GM19463 (cell line): ENCODE measurements around the gene PDP2.
"Not testable (repeated sequence)": the region's sequence is repeated elsewhere in the genome, so short reads cannot be mapped to it uniquely, and the experiment has no call there.

ENCODE experiments used
- ATAC-seq: cut with Tn5 transposase; IDR thresholded peaks from one replicate; pipeline ENCODE4 v1.9.1; 2021; ENCODE audit warnings: mild to moderate bottlenecking, moderate library complexity; ENCODE audit not compliant: unreplicated experiment

The PDP2 gene

DNA sequence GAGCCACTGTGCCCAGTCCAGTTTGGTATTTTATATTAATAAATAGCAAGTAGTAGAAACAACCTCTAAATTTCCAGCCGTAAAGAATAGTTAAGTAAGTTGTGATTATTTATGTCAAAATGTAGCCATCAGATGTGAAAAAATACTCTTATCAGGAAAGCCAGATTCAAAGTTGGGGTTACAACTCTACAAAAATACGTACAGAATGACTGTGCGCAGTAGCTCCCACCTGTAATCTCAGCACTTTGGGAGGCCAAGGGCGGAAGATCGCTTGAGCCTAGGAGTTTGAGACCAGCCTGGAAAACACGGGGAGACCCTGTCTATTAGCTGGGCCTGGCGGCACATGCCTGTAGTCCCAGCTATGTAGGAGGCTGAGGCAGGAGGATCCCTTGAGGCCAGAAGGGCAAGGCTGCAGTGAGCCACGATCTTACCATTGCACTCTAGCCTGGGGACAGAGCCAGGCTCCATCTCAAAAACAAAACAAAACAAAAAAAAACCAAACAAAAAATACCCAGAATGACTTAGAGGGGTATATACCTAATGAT lies 1.7 kb downstream of the PDP2 start:
- ATAC-seq: no peak

DNA sequence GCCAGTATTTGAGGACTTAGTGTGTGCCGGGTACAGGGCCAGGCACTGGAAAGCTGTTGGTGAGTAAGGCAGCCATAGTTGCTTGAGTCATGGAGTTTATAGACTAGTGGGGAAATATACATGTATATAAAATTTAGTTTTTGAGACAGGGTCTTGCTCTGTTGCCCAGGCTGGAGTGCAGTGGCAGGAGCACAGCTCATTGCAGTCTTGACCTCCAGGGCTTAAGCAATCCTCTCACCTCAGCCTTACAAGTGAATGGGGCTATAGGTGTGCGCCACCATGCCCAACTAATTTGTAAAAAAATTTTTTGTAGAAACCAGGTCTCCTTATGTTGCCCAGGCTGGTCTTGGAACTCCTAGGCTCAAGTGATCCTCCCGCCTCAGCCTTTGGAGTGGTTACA lies 2.4 kb downstream of the PDP2 start:
- no peak for ATAC-seq

DNA sequence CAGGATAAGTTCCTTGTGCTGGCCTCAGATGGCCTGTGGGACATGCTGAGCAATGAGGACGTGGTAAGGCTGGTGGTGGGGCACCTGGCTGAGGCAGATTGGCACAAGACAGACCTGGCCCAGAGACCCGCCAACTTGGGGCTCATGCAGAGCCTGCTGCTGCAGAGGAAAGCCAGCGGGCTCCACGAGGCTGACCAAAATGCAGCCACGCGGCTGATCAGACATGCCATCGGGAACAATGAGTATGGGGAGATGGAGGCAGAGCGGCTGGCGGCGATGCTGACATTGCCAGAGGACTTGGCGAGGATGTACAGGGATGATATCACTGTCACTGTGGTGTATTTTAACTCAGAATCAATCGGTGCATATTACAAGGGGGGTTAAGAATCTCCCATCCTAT lies 5.2 kb downstream of the PDP2 start:
- ATAC-seq: no peak

DNA sequence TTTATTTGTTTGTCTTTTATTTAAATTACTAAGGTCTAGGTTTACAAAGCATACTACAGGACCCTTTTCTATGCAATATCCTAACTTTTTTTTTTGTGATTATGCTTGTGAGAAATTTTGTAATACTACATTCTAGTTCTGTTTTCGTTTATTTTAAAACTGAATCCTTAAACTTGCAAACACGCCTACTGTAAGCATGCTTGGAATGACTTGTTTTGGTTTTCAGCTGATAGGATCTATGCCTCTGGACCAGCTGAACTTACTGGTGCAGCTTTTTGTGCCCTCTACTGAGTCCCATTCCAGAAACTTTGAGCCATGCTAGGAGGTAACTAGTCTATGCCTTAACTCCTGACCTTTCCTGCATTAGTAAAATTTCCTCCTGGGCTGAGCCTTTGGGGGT lies 6.0 kb downstream of the PDP2 start:
- no peak for ATAC-seq

DNA sequence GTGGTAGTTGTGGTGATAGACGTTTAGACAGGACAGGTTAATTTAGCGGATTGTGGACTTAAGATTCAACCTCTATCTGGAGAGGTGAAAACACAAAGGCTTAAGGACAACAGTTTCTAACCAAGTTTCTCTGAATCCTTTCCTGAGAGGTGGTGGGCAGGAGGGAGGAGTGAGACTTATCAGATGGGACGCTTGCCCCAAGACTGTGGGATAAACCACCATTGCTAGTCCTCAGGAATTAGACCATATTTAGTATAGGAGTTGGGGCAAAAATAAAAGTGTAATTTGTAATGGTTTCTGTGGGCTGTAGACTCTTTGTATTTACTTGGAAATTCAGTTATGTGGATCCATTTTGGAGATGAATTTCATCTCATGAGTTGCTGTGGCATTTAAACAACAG lies 6.6 kb downstream of the PDP2 start:
- no peak for ATAC-seq

DNA sequence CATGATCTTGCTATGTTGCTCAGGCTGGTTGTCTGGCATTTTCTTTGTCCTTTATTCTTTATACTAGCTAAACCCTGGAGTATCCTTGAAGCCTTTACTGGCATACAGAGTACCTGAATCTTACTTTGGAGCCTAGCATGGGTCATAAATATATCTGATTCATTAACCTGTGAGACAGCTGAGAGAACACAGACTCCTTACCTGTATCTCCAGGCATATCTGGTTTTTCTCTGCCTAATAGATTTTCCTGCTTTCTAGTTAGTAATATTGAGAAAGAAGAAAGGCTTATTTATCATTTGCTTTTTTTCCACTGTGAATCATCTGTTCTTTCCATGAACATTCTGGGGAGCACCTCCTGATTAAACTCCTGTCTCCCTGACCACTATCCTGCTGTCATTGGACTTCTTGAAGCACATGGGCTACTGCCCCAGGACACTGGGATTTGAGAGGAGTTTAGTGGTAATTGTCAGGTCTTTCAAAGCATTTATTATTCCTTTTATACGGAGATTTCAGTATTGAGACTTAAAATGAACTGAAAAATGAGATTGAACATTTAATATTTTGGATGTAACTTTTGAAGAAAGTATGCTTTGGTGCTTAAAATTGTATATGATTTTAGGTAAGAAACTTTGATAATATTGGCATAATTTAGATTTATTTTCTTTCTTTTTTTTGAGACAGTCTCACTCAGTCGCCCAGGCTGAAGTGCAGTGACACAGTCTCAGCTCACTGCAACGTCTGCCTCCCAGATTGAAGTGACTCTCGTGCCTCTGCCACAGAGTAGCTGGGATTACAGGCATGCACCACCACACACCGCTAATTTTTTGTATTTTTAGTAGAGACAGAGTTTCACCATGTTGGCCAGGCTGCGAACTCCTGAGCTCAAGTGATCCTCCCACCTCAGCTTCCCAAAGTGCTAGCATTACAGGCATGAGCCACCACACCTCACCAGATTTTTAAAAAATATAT lies 8.6 kb downstream of the PDP2 start:
- ATAC-seq: no peak

DNA sequence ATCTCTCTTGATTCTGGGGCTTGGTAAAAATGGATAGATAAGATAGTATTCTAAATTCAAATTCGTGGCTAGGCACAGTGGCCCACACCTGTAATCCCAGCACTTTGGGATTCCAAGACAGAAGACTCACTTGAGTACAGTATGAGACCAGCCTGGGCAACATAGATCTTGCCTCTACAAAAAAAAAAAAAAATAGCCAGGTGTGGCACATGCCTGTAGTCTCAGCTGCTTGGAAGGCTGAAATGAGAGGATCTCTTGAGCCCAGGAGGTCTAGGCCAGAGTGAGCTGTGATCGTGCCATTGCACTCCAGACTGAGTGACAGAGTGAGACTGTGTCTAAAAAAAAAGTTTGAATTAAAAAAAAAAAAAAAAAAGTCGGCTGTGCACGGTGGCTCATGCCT lies 9.3 kb downstream of the PDP2 start:
- ATAC-seq: no peak

DNA sequence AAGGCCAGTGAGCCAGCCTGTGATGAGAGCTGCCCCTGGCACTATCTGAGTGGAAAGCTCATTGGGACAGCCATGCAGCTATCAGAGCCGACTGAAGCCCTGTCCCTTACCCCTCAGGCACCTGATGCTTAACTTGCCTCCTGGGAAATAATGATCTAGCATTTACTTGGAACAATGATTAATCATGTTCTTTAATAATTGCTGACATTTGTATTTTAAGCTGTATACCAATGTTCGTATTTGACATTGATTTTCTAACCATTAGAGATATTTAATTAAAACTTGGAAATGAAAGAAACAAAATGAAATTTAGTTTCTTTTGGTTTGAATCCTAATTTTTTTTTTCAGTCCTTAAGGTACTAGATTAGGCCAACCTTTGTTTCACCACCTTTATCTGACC lies 10.5 kb downstream of the PDP2 start:
- ATAC-seq: no peak

DNA sequence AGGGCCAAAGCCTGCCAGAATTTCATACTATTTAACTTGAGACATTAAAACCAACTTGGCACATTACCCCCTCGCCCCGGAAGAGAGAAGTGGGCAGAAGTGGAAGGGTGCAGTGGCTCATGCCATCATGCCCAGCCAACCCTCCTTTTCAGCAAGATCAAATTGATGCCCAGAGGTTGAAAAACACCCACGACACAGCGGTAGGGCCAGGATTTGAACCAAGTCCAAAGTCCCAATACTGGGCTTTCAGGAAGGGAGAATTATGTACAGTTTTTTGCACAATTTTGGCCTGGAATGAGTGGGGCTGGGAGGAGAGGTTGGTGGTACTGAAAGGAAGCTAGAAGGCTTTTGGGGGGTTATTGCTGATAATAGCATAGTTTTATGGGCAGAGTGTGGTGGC lies 11.0 kb downstream of the PDP2 start:
- ATAC-seq: no peak

DNA sequence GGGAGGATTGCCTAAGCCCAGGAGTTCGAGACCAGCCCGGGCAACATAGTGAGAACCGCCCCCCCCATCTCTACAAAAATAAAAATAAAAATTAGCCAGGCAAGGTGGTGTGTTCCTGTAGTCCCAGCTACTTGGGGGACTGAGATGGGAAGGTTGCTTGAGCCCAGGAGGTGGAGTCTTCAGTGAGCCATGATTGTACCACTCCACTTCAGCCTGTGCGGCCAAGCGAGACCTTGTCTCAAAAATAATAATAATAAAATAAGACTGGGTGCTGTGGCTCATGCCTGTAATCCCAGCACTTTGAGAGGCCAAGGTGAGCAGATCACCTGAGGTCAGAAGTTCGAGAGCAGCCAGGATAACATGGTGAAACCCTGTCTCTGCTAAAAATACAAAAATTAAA lies 11.5 kb downstream of the PDP2 start:
- ATAC-seq: no peak

DNA sequence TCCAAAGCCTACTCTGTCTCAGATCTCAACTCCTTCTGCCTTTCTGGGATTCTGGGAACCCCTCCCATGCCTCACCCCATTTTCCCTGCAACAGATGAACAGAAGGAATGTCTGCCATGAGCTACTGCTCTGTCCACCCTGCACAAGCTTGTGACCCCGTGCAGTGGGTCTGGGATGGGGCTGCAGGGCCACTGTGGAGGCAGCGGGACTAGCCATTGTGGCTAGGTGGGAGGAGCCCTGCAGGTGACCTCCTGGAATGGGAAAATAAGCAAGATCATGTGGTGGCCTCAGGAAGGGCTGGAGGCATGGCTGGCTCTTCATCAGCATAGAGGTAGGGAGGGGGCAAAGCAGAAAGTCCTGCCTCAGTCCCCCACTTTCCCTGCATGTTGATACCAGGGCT lies 13.7 kb downstream of the PDP2 start:
- ATAC-seq: no peak

DNA sequence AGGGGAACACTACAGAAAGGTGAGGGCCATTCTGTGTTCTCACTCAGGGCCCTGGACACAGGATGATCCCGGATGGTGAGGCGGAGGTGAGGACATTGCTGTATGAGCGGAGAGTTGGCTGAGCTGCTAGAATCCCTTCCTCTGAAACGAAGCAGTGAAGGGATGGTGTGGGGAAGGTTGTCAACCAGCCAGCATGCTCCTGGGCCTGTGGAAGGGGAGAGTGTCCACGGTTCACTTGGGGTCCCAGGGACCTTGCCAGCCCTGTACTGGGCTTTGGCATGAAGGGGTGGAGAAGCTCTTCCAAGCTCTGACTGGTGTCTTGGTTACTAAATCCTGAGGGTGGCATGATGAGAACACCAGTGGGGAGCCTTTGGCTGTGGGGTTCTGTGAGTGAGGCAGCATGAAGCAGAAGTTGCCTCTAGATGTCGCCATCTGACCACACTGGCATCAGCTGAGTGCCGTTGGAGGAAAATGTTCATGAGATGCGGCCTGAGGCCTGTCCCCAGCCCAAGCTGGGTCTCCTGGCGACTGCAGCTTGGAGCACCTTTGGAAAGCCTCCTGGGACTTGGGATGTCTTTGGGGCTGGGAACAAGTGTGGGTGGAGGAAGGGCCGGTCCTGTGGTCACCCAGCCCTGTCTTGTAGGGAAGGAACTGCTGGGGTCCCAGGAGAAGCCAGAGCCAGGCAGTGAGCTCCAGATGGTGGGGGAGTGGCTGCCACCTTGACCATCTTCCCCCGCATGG lies 14.8 kb downstream of the PDP2 start:
- ATAC-seq: no peak

DNA sequence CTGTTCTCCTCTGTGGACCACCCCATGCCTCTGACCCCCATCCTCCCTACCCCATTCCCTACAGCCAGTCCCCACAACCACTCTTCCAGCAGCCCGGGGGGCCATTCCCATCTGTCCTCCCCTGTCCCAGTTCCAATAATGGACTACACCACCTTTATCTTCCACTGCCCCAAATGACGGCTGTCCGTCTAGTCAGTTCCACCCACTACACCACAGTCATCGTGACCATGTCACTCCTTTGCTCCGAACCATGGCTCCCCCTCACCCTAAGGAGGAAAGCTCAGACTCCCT lies 15.3 kb downstream of the PDP2 start:
- no peak for ATAC-seq

DNA sequence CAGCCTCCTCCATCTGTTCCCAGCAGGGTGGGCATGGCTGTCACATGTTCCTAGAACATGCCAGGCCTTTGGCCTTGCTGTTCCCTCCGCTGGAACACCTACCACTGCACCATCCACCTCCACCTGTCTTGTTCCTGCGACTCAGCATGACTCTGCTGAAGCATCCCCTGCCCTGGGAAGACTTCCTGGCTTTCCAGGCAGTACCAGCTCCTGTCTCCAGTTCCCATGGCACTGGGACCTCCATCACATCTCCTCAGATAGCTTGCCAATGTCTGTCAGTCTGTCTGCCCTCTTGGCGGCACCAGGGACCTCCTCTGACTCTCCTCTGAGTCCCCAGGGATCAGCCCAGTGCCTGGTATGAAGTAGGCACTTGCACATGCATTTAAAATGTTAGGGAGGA lies 15.7 kb downstream of the PDP2 start:
- ATAC-seq: no peak

DNA sequence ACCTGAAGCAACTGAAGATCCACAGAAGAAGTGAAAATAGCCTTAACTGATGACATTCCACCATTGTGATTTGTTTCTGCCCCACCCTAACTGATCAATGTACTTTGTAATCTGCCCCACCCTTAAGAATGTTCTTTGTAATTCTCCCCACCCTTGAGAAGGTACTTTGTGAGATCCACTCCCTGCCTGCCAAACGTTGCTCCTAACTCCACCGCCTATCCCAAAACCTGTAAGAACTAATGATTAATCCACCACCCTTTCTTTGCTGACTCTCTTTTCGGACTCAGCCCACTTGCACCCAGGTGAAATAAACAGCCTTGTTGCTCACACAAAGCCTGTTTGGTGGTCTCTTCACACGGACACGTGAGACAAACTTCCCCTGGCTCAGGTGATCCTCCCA lies 16.4 kb downstream of the PDP2 start:
- ATAC-seq: not testable (repeated sequence)

DNA sequence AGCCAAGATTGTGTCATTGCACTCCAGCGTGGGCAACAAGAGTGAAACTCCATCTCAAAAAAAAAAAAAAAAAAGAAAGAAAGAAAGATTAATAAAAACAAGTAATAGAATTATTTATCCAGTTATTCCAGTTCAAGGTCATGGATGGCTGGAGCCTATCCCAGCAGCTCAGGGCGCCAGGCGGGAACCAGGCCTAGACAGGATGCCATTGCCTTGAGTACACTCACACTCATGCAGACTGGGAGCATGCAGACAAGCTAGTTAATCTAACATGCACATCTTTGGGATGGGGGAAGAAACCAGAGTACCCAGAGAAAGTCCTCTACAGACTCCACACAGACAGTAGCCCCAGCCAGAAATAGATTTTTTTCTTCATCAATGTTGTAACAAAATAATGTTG lies 17.9 kb downstream of the PDP2 start:
- ATAC-seq: no peak

DNA sequence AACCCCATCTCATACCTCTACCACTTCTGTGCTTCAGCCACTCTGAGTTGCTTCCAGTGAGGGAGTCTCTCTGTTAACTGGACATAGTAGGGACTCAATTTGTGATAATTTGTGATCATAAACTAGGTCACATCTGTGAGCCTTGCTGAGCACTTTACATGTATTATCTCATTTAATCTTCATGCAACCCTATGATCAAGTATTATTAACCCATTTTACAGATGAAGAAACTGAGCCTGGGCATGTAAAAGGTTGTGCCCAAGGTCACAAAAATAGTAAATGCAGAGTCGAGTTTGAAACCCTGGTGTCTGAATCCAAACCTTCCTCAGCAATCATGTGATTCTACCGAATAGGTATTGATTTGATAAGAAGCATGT lies 18.6 kb downstream of the PDP2 start:
- ATAC-seq: no peak

DNA sequence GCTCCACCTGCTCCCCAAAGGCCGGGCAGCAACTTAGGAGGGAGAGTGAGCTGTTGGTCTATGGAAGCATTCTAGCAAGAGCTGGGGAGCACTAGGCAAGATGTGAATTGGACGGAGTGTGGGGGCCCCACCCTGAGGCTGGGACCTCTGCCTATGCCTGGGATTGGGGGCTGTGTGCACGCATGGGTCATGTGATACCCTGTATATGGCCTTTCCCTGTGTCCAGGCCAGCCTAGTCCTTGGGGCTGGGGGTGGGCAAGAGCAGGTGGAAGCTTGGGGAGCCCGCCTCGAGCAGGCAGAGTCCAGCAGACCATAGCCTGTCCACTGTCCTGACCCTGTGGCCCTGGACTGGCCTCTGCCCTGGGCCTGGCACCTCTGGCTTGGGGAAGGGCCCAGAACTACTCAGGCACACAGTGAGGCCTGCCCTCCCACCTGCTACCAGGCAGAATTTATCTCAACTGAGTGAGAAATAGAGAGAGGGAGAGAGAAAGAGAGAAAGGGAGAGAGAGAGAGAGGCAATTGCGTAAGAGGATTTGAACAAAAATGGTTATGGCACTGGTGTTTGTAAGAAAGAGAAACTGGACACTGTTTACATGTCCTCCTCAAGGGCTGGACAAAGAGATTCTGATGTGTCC lies 19.1 kb downstream of the PDP2 start:
- ATAC-seq: no peak

DNA sequence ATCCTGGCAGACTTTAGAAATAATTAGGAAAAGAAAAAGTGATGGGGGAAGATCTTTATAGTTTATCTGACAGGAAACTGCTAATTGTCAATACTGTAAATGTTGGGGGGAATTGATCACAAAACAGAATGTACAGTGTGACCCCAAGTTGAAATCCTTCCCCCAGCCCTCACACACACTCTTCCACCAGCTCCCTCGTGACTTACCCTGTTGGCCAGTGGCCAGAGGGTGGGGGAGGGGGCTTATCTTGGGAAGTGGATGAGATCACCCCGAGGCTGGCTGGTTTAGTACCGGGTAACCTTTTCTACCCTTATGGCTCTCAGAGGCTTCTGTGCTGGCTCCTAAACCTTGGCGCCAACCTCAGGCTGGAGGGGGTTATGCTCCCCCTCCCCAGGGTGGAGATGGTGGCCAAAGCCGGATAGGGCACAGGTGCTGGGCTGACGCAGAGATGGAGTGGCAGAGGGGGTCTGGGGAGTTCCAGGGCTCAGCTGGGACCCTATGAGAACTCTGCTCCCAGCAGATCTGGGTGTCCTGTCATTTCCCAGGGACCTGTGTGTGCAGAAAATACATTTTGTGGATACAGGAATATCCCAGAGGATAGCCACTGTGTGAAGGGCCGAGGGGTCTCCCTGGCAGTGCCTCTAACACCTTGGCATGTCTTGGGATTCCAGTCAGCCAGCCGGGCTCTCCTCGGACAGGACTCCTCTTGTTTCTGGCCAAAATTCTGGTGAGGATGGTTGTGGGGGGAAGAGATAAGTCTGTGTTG lies 19.8 kb downstream of the PDP2 start:
- ATAC-seq: no peak

DNA sequence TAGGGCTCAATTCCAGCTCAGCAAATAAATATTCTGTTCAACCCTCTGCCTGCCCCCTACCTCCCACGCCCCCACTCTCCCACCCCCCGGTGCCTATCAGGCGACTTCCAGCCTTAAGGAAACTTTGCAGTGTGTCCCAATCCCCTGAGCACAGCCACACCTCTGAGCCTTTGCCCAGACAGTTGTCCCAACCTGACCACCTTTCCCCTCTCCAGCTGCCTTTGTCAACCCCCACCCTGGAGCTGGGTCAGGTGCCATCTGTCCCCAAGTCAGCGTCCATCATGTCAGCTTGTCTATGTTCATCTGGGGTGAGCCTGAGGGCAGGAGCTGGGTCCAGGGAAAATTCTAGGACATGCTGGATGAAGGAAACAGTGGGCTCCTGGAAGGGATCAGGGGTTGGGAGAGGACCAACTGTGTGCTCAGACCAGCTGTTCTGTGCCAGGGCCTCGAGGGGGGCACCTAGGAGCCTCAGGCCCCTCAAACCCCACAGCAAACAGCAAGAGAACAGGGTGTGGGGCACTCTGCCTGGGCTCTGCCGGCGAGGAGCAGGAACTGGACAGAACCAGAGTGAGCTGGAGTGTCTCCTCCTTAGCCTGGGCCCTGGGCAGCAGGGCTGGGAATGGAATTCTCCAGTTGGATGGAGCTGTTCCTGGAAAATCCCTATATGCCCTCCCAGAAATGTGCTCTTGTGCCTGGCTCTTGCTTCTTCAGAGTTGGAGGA lies 20.6 kb downstream of the PDP2 start:
- ATAC-seq: no peak
